SK-N-SH treated with all-trans-retinoic acid at 6 μM for 48 hours (cell line): Measurements from ENCODE around the gene ECI1.

Experiments
- ATAC-seq: fragments of 200-7000 bp; cut with Tn5 transposase; 3 replicates; pipeline ENCODE4 v1.9.1; 2020; ENCODE audit warnings: mild to moderate bottlenecking, moderate library complexity
- ARNTL ChIP-seq: fragments of 450-650 bp; formaldehyde crosslinking; IDR thresholded peaks from 2 replicates; pipeline ENCODE4 v1.5.0; 2020; ENCODE audit warnings: low read depth, mild to moderate bottlenecking, moderate library complexity, borderline replicate concordance
- BACH2 ChIP-seq: fragments of 250-450 bp; sonication (Bioruptor Pico); IDR thresholded peaks from 2 replicates; pipeline ENCODE4 v1.9.0; 2021; ENCODE audit warnings: mild to moderate bottlenecking, borderline replicate concordance
- CREB5 ChIP-seq: fragments of 250-450 bp; sonication (Bioruptor Pico); IDR thresholded peaks from 2 replicates; pipeline ENCODE4 v1.5.1; 2020; ENCODE audit warnings: low read depth, mild to moderate bottlenecking, moderate library complexity
- CSDC2 ChIP-seq: fragments of 250-450 bp; sonication (Bioruptor Pico); IDR thresholded peaks from 2 replicates; pipeline ENCODE4 v1.5.0; 2020; ENCODE audit warnings: mild to moderate bottlenecking, moderate library complexity
- CSRNP3 ChIP-seq: fragments of 250-450 bp; sonication (Bioruptor Pico); IDR thresholded peaks from 2 replicates; pipeline ENCODE4 v1.5.1; 2021; ENCODE audit warnings: mild to moderate bottlenecking, moderate library complexity
- ESRRG ChIP-seq: fragments of 250-450 bp; sonication (Bioruptor Pico); IDR thresholded peaks from 2 replicates; pipeline ENCODE4 v1.6.1; 2021; ENCODE audit warnings: mild to moderate bottlenecking
- GLIS3 ChIP-seq: fragments of 250-450 bp; sonication (Bioruptor Pico); IDR thresholded peaks from 2 replicates; pipeline ENCODE4 v1.5.0; 2020; ENCODE audit warnings: mild to moderate bottlenecking, moderate library complexity
- ISL1 ChIP-seq: fragments of 250-450 bp; sonication (Bioruptor Pico); IDR thresholded peaks from 2 replicates; pipeline ENCODE4 v2.1.2; 2022; ENCODE audit warnings: mild to moderate bottlenecking, moderate library complexity
- OSR1 ChIP-seq: fragments of 250-450 bp; sonication (Bioruptor Pico); IDR thresholded peaks from 2 replicates; pipeline ENCODE4 v1.8.0; 2022; ENCODE audit warnings: moderate library complexity, mild to moderate bottlenecking, inconsistent platforms
- POU6F1 ChIP-seq: fragments of 250-450 bp; sonication (Bioruptor Pico); IDR thresholded peaks from 2 replicates; pipeline ENCODE4 v1.8.0; 2021; ENCODE audit warnings: low read depth, mild to moderate bottlenecking, moderate library complexity, borderline replicate concordance
- PPARA ChIP-seq: fragments of 250-450 bp; sonication (Bioruptor Pico); IDR thresholded peaks from 2 replicates; pipeline ENCODE4 v1.5.0; 2020; ENCODE audit warnings: mild to moderate bottlenecking, borderline replicate concordance
- RARB ChIP-seq: fragments of 250-450 bp; sonication (Bioruptor Pico); IDR thresholded peaks from 2 replicates; pipeline ENCODE4 v1.8.0; 2021; ENCODE audit warnings: mild to moderate bottlenecking, moderate library complexity
- SNAI2 ChIP-seq: fragments of 250-450 bp; sonication (Bioruptor Pico); IDR thresholded peaks from 2 replicates; pipeline ENCODE4 v1.5.0; 2020; ENCODE audit warnings: mild to moderate bottlenecking, moderate library complexity
- TOX ChIP-seq: fragments of 250-450 bp; sonication (Bioruptor Pico); IDR thresholded peaks from 2 replicates; pipeline ENCODE4 v1.8.0; 2021; ENCODE audit warnings: mild to moderate bottlenecking, moderate library complexity, borderline replicate concordance
- ZFP3 ChIP-seq: fragments of 250-450 bp; sonication (Bioruptor Pico); IDR thresholded peaks from 2 replicates; pipeline ENCODE4 v1.5.0; 2020; ENCODE audit warnings: mild to moderate bottlenecking, moderate library complexity
- ZFP30 ChIP-seq: fragments of 450-650 bp; formaldehyde crosslinking; IDR thresholded peaks from 2 replicates; pipeline ENCODE4 v1.5.0; 2022; ENCODE audit warnings: mild to moderate bottlenecking, moderate library complexity
- ZNF565 ChIP-seq: fragments of 450-650 bp; formaldehyde crosslinking; conservative IDR thresholded peaks from 2 replicates; pipeline ENCODE4 v1.5.0; 2020; ENCODE audit warnings: low read depth, mild to moderate bottlenecking, moderate library complexity
- ZNF70 ChIP-seq: fragments of 450-650 bp; formaldehyde crosslinking; IDR thresholded peaks from 2 replicates; pipeline ENCODE4 v1.5.0; 2020; ENCODE audit warnings: mild to moderate bottlenecking, moderate library complexity
- TF ChIP-seq, protein P1 (sequence below): fragments of 250-450 bp; sonication (Bioruptor Pico); IDR thresholded peaks from 2 replicates; pipeline ENCODE4 v1.5.0; 2020; ENCODE audit warnings: mild to moderate bottlenecking, moderate library complexity

The ECI1 gene

DNA sequence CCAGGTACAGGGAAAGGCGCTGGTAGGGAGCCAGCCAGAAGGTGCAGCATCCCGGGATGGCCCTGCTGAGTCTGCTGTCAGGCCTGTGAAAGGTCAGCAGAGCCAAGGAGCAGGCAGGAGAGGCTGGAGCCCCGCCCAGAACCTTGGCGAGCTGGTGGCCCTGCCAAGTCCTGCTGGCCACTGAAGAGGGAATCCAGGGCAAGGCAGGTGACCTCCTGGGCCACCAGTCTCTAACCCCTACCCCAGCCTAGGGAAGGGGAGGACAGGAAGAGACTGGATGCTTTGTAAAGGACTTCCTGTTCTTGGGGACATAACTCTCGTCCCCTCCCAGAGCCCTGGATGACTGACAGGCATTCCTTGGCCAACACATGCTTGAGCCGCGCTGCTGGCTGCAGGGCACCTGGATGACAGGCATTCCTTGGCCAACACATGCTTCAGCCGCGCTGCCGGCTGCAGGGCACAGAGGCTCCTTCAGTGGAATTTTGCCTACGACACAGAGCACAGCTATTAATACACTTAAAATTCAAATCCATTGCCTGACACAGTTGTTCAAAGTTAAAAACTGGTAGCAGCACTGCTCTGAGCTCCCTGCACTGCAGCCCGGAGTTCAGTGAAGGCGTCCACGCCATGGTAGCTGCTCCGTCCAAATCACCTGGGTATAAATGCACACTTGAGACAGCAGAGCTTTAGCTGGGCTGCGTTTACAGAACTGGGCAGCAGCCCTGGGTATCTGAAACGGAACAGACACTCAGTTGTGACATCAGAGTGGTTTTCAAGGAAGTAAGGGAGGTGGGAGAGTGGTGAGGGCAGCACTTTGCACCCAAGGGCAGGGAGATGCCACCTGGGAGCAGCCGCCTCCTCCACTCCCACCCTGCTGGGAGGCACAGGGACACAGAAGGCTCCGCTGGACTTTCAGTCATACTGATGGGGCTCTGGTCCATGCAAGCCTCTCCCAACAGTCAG lies 38.7 kb downstream of the ECI1 start:
- no peak for ATAC-seq
- TF ChIP-seq, protein P1, sequence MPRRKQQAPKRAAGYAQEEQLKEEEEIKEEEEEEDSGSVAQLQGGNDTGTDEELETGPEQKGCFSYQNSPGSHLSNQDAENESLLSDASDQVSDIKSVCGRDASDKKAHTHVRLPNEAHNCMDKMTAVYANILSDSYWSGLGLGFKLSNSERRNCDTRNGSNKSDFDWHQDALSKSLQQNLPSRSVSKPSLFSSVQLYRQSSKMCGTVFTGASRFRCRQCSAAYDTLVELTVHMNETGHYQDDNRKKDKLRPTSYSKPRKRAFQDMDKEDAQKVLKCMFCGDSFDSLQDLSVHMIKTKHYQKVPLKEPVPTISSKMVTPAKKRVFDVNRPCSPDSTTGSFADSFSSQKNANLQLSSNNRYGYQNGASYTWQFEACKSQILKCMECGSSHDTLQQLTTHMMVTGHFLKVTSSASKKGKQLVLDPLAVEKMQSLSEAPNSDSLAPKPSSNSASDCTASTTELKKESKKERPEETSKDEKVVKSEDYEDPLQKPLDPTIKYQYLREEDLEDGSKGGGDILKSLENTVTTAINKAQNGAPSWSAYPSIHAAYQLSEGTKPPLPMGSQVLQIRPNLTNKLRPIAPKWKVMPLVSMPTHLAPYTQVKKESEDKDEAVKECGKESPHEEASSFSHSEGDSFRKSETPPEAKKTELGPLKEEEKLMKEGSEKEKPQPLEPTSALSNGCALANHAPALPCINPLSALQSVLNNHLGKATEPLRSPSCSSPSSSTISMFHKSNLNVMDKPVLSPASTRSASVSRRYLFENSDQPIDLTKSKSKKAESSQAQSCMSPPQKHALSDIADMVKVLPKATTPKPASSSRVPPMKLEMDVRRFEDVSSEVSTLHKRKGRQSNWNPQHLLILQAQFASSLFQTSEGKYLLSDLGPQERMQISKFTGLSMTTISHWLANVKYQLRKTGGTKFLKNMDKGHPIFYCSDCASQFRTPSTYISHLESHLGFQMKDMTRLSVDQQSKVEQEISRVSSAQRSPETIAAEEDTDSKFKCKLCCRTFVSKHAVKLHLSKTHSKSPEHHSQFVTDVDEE (CRISPR knock-in tag), result no peak
- TF ChIP-seq TOX (CRISPR knock-in tag), result no peak
- TF ChIP-seq ESRRG (CRISPR knock-in tag), result no peak
- TF ChIP-seq POU6F1, result no peak
- TF ChIP-seq OSR1 (CRISPR knock-in tag), result no peak
- no peak for TF ChIP-seq ZNF70 (CRISPR knock-in tag)
- no peak for TF ChIP-seq ISL1 (CRISPR knock-in tag)
- TF ChIP-seq ARNTL (CRISPR knock-in tag), result no peak
- no peak for TF ChIP-seq RARB (CRISPR knock-in tag)
- no peak for TF ChIP-seq ZFP30 (CRISPR knock-in tag)
- TF ChIP-seq ZFP3 (CRISPR knock-in tag), result no peak
- no peak for TF ChIP-seq BACH2 (CRISPR knock-in tag)
- no peak for TF ChIP-seq SNAI2

- TF ChIP-seq CSDC2 (CRISPR knock-in tag) (no peak), ISL1 (CRISPR knock-in tag) (no peak), POU6F1 (no peak), ZNF565 (CRISPR knock-in tag) (no peak), OSR1 (CRISPR knock-in tag) (no peak), GLIS3 (no peak), CREB5 (CRISPR knock-in tag) (no peak), TOX (CRISPR knock-in tag) (no peak), SNAI2 (no peak), CSRNP3 (CRISPR knock-in tag) (no peak), PPARA (CRISPR knock-in tag) (no peak)
- TF ChIP-seq, protein P1 (CRISPR knock-in tag), result no peak
- no peak for ATAC-seq
Measured at GRCh38 chr16:2211923-2212347, 39.5 kb downstream of the ECI1 start.
